GM21737 (cell line): ENCODE data around the gene SEMA3C.
"Not testable (repeated sequence)": the region's sequence is repeated elsewhere in the genome, so short reads cannot be mapped to it uniquely, and the experiment has no call there.

ENCODE experiments used
- ATAC-seq: cut with Tn5 transposase; IDR thresholded peaks from one replicate; pipeline ENCODE4 v1.9.1; 2021; ENCODE audit warnings: mild to moderate bottlenecking, moderate library complexity; ENCODE audit not compliant: unreplicated experiment

Gene SEMA3C

DNA sequence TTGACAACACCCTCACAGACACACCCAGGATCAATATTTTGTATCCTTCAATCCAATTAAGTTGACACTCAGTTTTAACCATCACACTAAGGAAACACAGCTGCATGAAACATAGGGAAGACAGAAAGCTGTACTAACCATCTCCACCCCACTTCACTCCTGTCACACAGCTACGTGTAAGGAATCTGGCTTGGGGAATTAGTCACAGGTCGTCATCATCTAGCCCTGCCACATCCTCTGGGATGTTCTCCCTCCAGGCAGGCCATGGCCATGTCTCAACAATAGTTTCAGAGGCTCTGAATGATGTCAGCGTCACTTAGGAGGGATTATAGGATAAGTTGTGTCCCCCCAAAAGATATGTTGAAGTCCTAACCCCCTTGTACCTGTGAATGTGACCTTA, 10.8 kb upstream of the SEMA3C start:
- no peak for ATAC-seq

DNA sequence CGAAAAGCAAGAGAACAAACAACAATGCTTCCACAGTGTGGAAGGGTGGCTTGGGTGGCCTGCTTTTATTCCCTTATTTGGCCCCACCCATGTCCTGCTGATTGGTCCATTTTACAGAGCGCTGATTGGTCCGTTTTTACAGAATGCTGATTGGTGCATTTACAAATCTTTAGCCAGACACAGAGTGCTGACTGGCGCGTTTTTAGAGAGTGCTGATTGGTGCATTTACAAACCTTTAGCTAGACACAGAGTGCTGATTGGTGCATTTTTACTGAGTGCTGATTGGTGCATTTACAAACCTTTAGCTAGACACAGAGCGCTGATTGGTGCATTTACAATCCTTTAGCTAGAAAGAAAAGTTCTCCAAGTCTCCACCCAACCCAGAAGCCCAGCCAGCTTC, 8.1 kb upstream of the SEMA3C start:
- ATAC-seq, result not testable (repeated sequence)

DNA sequence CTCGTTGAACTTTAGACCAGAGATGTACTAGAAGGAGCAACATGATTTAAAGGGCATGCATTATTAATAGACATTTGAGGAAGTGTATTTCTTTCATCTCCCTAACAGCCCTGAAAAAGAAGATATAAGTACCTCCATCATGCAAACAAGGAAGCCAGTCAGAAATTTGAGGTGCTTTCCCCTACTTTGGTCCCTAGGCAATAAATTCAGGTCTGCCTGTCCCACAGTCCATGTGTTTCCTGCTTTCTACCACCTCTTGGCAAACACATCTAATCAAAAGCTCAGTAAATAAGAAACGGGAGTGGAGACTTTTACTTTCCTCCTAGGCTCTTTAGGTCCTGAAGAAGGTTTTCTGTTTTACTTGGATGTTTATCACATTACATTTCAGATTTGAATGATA, 5.2 kb upstream of the SEMA3C start:
- ATAC-seq, result no peak

DNA sequence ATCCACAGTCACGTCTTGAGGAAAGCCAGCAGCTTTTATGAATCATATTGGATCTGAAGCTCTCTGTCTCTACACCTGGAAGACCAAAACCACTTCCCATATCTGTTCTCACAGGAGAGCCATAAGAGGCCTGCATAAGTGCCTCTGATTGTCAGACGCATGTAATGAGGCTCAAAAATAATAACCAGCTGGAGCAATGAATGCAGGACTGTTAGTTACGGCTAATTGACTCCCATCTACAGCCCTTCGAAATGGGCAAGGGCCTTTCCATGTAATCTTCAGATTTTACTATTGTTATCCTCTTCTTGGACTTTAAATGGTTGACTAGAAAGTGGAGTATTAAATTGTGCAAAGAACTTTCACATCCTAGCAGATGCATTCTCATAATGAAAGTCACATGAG, 4.4 kb upstream of the SEMA3C start:
- no peak for ATAC-seq

DNA sequence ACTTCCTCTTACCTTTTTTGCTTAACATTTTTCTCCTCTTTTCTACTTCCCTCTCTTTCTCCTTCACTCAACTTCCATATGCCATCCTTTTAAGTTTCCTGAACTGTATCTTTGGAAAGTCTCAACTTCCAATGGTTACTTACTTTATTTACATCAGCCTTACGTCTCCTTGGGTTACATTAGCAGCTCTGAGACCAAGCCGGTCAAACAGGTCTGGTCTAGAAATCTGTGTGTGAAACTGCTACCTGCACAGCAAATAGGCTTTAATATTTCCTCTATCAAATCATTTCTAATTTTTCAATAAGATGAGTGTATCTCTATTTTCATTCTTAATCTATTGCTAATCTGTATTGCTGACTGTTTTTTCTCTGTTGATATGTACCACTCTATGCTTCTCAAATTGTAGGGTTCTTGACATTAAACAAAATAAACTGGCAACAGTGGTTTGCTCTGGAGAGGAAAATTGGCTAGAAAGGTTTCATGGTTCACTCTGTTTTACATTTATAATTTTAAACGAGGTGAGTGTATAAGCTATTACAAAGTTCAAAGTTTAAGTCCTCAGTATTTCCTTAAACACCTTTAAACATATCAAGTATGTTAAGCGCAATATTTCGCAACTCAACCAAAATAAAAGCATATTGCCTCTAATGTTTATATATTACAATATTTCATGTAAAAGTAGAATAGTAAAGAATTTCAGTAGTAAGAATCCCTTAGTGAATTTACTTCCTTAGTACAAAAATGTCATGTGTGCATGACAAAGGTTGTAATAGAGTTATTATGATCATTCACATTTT, 3.6 kb upstream of the SEMA3C start:
- ATAC-seq, result no peak

DNA sequence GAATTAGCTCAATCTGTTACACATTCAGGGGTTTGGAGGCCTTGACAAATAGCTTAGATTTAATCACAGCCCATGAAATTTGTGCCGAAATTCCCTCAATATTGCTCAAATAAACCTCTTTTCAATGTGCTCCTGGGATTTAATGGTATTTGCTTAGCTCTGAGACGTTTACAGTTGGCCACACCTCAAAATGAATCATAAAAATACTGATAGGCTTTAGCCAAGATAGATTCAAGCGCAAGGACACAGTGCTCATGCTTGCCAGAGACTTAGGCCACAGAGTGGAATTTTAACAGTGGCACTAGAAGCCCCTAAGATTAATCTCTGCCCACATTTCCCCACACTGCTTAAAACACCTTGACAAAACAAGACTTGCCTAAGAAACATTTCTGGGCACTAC, 2.3 kb upstream of the SEMA3C start:
- ATAC-seq, result no peak

DNA sequence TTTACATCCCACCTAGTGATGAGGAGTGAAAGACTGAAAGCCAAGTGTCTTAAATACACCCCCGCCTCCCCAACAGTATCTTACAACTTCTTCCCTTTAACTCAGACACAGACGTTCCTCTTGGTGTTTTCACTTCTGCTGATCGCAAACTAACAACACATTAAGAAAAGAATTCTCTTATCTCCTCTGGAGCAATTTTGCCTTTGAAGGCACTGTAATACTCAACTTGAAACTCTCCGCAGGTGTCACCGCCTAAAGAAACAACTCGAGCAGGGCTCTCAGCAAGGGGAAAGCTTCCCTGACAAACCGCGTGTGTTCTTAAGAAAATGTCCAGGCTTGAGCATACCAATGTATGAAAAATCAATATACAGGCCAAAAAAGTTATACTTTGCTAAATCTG, 452 bp downstream of the SEMA3C start:
- no peak for ATAC-seq

DNA sequence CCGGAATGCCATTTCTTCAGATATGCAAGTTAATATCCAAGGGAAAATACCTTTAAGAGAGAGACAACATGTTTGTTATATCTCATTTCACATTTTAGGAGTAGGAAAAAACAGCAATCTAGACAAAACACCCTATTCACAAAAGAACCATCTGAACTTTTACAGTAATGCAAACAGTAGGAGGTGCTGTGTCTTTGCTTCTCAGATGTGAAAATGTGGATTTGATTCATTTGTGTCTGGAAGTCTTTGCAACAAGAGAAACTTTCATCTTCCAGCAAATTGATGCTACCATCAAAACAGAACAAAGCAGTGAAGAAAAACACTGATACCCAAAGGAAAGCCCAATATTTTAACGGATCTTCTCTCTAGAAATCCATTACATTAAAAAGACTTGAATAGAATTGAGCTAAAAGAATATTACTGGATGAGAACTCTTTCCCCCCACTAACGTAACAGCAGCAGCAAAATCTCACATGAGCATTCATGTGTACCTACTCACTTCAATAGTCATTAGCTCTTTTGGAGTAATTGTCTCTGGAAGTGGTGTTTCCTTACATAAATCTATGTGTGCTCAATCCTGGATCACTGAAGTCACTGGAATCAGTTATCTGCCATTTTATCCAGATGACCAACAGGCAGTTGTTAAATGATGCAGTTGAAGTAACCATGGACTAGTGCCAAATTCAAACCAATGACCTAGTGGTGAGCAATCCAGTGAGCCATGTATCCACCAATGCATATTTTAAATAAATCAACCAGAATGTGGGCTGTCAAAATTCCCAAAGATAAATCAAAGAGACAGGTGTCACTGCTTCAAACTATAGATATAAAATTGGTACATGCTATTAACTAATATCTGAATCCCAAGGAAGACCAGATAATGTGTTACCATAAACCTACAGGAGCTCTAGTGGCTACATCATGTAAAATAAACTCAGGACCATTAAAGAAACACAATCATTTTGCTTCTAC, 1.8 kb downstream of the SEMA3C start:
- no peak for ATAC-seq

DNA sequence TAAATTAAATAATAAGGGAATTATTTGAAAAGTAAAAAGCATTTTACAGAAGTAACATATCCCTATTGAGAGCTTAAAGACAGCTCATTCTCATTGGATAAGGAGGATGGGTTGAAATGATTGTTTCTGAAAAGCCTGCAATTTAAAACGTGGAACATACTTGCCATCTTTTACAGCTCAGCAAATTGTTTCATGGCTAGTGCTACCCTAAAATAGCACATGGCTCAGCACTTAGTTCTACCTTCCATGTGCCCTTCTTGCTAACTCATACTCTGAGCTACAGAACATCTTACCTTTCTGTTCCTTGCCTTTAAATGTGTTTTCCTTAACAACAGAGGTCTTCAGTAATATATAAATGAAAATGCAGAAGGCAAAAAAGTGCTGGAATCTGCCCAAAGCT, 8.6 kb downstream of the SEMA3C start:
- no peak for ATAC-seq

DNA sequence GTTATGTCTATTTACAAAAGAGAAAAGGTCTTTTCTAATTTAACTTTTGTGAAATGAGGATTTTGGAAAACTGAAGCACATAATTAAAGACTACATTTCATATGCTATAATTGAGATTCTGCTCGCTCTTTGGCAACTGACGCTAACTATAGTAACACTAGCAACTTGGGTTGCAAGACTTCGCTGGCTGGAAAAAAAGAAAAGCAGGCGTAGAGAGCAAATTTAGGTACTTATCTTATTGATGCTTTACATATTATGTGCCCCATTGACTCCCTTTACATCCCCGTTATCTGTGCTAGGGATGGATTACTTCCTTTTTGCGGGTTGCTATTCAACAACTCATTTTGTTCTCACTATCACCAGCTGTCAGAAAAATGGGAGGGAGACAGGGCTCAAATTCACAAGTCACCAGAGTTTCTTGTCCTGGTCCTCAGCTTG, 10.5 kb downstream of the SEMA3C start:
- no peak for ATAC-seq

DNA sequence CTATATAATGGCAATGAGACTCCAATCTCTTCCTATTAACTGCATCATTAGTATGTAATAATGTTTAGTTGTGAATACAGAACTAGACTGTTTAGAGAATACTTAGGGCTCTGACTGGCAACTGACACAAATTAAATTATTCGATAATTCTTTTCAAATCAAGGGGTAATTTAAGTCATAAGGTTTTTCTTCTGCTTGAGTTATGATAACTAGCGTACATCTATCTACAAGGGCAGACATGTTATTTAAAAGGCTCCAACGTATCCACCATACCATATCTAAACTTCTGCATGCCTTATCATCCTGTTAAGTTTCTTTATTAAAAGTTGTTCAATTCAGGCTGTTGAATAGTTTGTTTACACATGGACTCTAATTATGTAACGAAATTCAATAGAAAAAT, 11.2 kb downstream of the SEMA3C start:
- ATAC-seq, result no peak

DNA sequence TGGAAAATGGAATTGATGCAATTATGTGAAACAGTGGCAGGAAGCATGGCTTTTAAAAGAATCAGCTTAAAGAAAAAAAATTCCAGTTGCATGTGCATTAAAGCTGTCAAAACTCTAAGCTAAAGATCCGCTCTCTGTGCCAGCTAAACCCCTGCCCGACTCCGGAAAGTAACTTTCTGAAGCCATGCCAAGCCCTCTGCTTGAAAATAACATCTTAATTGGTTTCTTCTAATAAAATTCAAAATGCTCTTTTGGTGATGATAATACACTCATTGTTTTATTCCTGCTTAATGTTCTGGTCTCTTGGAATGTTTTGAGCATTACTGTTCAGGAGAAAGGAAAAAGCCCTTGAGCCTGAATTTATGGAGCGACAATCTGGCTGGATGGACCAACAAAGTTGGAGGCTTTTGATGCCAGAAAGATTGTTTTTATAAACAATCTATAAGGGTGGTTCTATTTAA, 11.7 kb downstream of the SEMA3C start:
- no peak for ATAC-seq

DNA sequence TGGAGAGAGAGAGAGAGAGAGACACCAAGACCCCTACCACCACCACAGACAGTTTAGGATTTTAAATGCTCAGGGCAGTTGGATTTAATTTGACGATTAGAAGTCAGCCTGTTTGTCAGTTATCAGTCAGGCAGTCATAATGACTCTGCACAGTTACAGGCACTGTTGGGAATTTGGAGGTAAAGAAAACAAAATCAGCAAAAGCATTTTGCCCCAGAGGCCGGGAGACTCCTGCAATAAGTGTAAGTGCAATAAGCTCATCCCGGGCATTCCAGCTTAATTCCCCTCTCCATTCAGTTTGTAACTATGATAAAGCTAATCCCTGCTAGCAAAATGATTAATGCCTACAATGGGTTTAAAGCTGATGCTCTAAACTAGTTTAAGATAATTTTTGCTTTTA, 13.5 kb downstream of the SEMA3C start:
- ATAC-seq, result no peak

DNA sequence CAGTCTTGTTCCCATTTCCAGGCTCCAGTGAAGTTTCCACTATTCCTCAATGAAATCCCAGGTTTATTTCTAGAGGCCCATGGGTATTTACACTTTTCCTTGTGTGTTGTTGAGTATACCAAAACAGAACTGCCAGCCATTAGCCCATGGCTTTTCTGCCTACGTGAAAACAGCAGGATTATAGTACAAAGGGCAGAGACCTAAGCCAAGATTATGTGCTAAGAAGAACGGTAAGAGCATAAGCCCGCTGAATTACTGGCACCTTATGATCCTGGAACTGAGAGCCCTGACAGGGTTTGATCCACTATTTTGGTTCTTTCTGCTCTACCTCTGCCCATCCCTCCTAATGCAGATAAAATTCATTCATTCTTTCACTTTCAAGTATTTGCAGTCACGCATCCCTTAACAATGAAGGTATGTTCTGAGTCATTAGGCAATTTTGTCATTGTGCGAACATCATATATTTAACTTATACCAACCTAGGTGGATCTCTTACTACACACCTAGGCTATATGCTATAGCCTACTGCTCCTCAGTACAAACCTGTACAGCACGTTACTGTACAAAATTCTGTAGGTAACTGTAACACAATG, 16.0 kb downstream of the SEMA3C start:
- ATAC-seq, result no peak

DNA sequence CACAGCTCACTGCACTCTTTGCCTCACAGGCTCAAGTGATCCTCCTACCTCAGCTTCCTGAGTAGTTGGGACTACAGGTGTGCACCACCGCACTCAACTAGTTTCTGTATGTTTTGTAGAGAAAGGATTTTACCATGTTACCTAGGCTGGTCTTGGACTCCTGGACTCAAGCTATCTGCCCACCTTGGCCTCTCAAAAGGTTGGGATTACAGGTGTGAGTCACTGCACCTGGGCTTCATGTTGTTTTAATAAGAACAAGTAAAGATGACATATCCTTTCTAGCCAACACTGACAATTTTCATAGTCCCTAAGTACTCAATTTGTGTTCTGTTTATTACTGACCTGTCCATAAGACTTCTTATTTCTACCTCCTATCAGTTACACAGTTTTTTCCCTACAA, 16.8 kb downstream of the SEMA3C start:
- ATAC-seq, result no peak

DNA sequence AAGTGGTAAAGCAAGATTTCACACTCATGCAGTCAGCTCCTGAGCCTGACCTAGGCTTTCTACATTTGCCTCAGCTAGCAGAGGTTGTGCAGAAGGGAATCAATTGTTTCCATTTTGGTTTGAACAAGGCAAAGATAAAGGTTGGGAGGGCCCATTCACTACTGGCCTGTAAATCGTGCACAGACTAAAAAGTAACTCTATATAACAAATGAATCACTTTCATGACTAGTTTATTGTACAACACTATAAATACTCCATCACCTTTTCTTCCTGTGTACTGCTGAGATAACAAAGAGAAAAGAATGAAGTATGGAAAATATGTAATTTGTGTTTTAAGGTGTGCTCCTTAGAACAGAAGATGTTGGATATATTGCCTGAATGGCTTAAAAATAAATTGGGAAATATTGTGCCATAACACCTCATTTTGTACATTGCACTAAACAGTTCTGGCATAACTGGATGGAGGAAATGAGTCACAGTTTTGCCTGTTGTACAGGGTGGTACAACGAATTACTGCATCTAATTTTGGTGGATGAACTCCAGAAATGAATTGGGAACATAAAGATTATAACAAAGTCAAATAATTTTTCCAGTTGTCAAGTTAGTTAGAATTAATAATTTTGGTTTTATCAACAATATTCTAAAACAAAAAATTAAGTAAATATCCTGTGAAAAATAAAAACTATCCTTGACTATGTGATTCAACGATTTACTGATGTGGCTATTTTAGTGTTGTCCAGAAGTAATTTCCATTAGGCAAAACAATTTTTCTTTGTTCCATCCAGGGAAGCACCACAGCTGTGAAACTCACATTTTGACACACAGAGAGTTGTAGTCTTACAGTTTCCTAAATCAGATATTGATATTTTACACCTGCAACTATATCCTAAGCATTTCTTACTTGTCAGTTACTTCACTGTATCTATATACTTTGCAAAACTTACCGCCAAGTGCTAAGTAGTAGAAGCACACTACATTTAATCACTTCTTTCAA, 18.0 kb downstream of the SEMA3C start:
- no peak for ATAC-seq

DNA sequence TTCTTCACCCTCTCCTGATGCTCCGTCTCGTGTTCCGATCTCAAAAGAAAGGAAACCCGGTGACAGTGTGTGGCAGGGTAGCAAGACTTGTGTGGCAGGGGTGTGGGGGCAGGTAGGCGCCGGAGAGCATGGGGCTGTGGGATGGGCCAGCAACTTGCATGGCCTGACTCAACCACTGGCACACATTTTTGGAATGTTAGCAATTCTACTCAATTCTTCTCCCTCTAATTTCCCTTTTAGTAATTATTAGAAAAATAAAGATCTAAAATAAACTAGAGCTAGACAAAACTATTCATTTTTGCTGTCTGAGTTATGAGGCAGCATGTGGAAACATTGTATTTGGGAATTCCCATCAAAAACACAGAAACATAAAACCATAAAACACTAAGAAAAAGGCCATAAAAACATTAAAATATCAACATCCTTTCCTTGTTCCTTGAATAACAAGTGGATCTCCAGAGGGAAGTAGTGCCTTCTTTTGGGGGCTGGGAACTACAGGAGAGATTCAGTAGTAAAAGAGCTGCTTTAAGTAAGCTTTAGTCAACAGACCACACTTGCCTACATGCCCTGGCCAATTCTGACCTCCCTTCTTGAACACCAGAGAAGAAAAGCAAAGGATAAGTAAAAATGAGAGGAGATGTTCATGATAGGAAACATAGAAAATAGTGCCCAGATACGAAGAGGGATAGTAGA, 21.8 kb downstream of the SEMA3C start:
- no peak for ATAC-seq

DNA sequence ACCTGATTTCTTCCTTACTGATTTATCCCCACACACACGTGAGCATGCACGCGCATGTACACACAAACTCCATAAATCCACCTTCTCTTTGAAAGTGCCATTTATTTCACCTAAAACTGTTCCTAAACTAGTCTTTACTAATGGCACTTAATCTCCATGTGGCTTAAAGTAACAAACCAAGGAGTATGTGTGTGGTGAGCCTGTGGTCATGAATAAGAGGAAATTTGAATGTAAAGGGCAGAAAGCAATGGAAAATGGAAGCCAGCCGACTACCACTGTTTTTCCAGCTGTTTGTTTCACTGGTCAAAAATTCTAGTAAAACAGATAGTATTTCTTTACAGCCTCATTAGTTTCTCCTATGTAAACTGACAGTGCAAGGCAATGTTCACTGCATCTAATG, 23.8 kb downstream of the SEMA3C start:
- no peak for ATAC-seq

DNA sequence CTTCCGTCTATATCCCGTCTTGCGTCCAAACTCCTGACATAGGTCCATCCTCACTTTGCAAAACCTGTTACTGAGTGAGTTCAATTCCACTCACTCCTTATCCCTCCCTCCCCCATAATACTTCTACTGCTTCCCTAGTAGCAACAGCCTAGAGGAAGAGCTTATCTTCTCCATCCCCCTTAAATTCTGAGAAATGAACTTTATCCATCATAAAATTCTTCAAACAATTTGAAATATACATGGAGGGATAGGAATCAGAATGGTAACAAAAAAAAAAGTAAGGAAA, 27.6 kb downstream of the SEMA3C start:
- ATAC-seq, result no peak
